Lower leg skin (tissue), 4 donors: ENCODE data around the gene ERI3. TPM values are rescaled to one million over a fixed set of nuclear protein-coding genes. Genes with fewer than 3 reads are reported as not detected.

ENCODE experiments used
- DNase-seq, 2 donors: peaks; one replicate each; pipeline ENCODE4 v3.0.0-alpha.2; 2019; ENCODE audit warnings: low spot score in 2 of 2
- H3K4me3 ChIP-seq: fragments of 200-600 bp; sonication (generic); 2 replicates; pipeline ENCODE4 v1.5.1; 2017; ENCODE audit warnings: mild to moderate bottlenecking, low read depth; ENCODE audit not compliant: poor library complexity, severe bottlenecking
- CTCF ChIP-seq, 3 donors: fragments of 450-650 bp; IDR thresholded peaks; one replicate each; pipeline ENCODE4 v1.5.1; 2016; ENCODE audit warnings: antibody characterized with exemption in 3 of 3, mild to moderate bottlenecking in 3 of 3, moderate library complexity in 2 of 3
- POLR2A ChIP-seq, 2 donors: fragments of 450-650 bp; IDR thresholded peaks; one replicate each; pipeline ENCODE4 v1.6.1; 2016 to 2017; ENCODE audit warnings: antibody characterized with exemption in 2 of 2, mild to moderate bottlenecking in 1 of 2, moderate library complexity in 1 of 2
- WGBS, 2 donors: methylation state at CpG; one replicate each; pipeline ENCODE4 v1.1.5; 2018; 5-methylcytosine and 5-hydroxymethylcytosine counted together
- intact Hi-C: fragments of 100-400 bp; cut with DNase I; formaldehyde crosslinking; loops from one replicate; pipeline ENCODE4 v1.15.0; 2023; ENCODE audit warnings: low total_unique reads
- total RNA-seq, 4 donors: library from RNA; depleted of rRNA; stranded (reverse); fragments of >200 nt; gene quantifications; one replicate each; pipeline ENCODE4 v1.1.0, GENCODE V29; 2016

Gene ERI3
- total RNA-seq, 4 donors from 2014 or later = 28.3 to 43.3 (median 40.4) TPM

GRCh38 chr1:44261171-44261817 is 93.8 kb downstream of the ERI3 start:
- TF ChIP-seq POLR2A (IDR thresholded peaks at IDR 0.05) (no peak), CTCF (IDR thresholded peaks at IDR 0.05) (no peak)
- WGBS, 2 donors = 53 to 78% methylated on average over 27 of the region's 27 CpGs
- intact Hi-C loops = no loop called here
- no peak for DNase-seq
- no peak overlapping the region for H3K4me3 ChIP-seq

GRCh38 chr1:44260792-44261170 is 94.3 kb downstream of the ERI3 start:
- no peak overlapping the region for H3K4me3 ChIP-seq
- no peak for DNase-seq
- intact Hi-C loops = no loop called here
- TF ChIP-seq CTCF (IDR thresholded peaks at IDR 0.05) (no peak), POLR2A (IDR thresholded peaks at IDR 0.05) (no peak)
- WGBS, 2 donors = 50 to 64% methylated on average over 4 of the region's 4 CpGs

- 80 to 90% methylated on average over 2 of the region's 2 CpGs for WGBS, 2 donors
- no peak overlapping the region for H3K4me3 ChIP-seq
- TF ChIP-seq POLR2A (IDR thresholded peaks at IDR 0.05) (no peak), CTCF (IDR thresholded peaks at IDR 0.05) (no peak)
- intact Hi-C loops = no loop called here
- no peak for DNase-seq
Measured at GRCh38 chr1:44259090-44259489, 96.0 kb downstream of the ERI3 start.

- intact Hi-C loops = no loop called here
- no peak overlapping the region for H3K4me3 ChIP-seq
- WGBS, 2 donors = 83 to 85% methylated on average over 10 of the region's 10 CpGs
- no peak for DNase-seq
- TF ChIP-seq POLR2A (IDR thresholded peaks at IDR 0.05) = no peak
- no peak for TF ChIP-seq CTCF (IDR thresholded peaks at IDR 0.05)
Measured at GRCh38 chr1:44256762-44257554, 98.1 kb downstream of the ERI3 start.

- no peak overlapping the region for H3K4me3 ChIP-seq
- WGBS, 2 donors = 92 to 96% methylated on average over 4 of the region's 4 CpGs
- intact Hi-C loops = no loop called here
- TF ChIP-seq CTCF (IDR thresholded peaks at IDR 0.05) (no peak), POLR2A (IDR thresholded peaks at IDR 0.05) (no peak)
- no peak for DNase-seq
Measured at GRCh38 chr1:44254392-44254910, 100.6 kb downstream of the ERI3 start.
